ENCODE results near the gene HSH2D.

DNA sequence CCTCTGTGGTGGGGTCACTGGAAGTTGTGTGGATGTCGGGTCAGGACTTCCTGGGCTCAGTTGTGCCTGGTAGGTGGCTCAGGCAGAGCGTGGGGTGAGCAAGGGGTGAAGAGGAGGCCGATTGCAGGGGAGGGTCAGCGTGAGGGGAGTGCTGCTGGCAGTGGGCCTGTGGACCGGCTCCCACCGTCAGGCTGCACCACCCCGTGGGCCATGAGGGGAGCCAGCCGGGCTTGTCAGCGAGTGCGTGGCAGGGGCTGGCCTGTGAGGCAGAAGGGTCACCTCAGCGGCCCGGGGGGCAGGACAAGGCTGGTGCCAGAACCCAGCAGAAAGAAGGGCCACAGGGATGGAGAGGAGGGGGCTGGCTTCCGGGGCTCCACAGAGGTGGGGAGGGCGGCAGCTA is 18.5 kb upstream of the HSH2D start:
- TF ChIP-seq, protein P1, sequence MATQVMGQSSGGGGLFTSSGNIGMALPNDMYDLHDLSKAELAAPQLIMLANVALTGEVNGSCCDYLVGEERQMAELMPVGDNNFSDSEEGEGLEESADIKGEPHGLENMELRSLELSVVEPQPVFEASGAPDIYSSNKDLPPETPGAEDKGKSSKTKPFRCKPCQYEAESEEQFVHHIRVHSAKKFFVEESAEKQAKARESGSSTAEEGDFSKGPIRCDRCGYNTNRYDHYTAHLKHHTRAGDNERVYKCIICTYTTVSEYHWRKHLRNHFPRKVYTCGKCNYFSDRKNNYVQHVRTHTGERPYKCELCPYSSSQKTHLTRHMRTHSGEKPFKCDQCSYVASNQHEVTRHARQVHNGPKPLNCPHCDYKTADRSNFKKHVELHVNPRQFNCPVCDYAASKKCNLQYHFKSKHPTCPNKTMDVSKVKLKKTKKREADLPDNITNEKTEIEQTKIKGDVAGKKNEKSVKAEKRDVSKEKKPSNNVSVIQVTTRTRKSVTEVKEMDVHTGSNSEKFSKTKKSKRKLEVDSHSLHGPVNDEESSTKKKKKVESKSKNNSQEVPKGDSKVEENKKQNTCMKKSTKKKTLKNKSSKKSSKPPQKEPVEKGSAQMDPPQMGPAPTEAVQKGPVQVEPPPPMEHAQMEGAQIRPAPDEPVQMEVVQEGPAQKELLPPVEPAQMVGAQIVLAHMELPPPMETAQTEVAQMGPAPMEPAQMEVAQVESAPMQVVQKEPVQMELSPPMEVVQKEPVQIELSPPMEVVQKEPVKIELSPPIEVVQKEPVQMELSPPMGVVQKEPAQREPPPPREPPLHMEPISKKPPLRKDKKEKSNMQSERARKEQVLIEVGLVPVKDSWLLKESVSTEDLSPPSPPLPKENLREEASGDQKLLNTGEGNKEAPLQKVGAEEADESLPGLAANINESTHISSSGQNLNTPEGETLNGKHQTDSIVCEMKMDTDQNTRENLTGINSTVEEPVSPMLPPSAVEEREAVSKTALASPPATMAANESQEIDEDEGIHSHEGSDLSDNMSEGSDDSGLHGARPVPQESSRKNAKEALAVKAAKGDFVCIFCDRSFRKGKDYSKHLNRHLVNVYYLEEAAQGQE (IDR thresholded peaks at IDR 0.05; ENCODE audit: insufficient read depth in 1 of 2, low read depth in 2 of 2, low read length in 2 of 2) = no peak
- no peak for TF ChIP-seq POLR2AphosphoS5 (IDR thresholded peaks at IDR 0.05; ENCODE audit: low read depth, low read length)
- no peak for TF ChIP-seq SIN3A (IDR thresholded peaks at IDR 0.05; ENCODE audit: borderline replicate concordance, insufficient read depth, low read length)
- no peak for TF ChIP-seq TAF1 (IDR thresholded peaks at IDR 0.05; ENCODE audit: borderline replicate concordance, insufficient read depth, low read length)
